Mesenchymal stem cell (in vitro differentiated cells and primary cell): Measurements from ENCODE around the gene KCTD19.

Experiments used
- DNase-seq: peaks from one replicate; pipeline ENCODE4 v3.0.0-alpha.2; 2013
- H2AFZ ChIP-seq: one replicate; pipeline ENCODE4 v1.6.1; 2013; ENCODE audit warnings: low read depth, mild to moderate bottlenecking, control low read depth, inconsistent platforms, low read length, moderate library complexity
- H2AK5ac ChIP-seq: 2 replicates; pipeline ENCODE4 v1.6.1; 2013; ENCODE audit warnings: low read length, moderate library complexity, mild to moderate bottlenecking, inconsistent platforms; ENCODE audit not compliant: severe bottlenecking
- H2BK120ac ChIP-seq: one replicate; pipeline ENCODE4 v1.6.1; 2013; ENCODE audit warnings: low read depth, mild to moderate bottlenecking, inconsistent platforms, low read length, moderate library complexity
- H2BK12ac ChIP-seq, 2 experiments: one replicate each; pipeline ENCODE4 v1.6.1; 2013; ENCODE audit warnings: inconsistent platforms in 2 of 2, low read length in 2 of 2, mild to moderate bottlenecking in 2 of 2, moderate library complexity in 2 of 2, control low read depth in 1 of 2
- H2BK15ac ChIP-seq: one replicate; pipeline ENCODE4 v1.6.1; 2013; ENCODE audit warnings: mild to moderate bottlenecking, low read depth, inconsistent platforms; ENCODE audit not compliant: poor library complexity, severe bottlenecking
- H2BK5ac ChIP-seq: 2 replicates; pipeline ENCODE4 v1.6.1; 2013; ENCODE audit warnings: low read depth, mild to moderate bottlenecking, low read length, control low read depth, inconsistent platforms; ENCODE audit not compliant: poor library complexity, severe bottlenecking
- H3K14ac ChIP-seq, 2 experiments: one replicate each; pipeline ENCODE4 v1.6.1; 2013; ENCODE audit warnings: inconsistent platforms in 2 of 2, low read length in 2 of 2, control low read depth in 1 of 2, mild to moderate bottlenecking in 1 of 2, moderate library complexity in 1 of 2
- H3K18ac ChIP-seq, 2 experiments: one replicate each; pipeline ENCODE4 v1.6.1; 2013; ENCODE audit warnings: inconsistent platforms in 2 of 2, low read length in 2 of 2, control low read depth in 1 of 2, low read depth in 1 of 2, mild to moderate bottlenecking in 1 of 2
- H3K23ac ChIP-seq, 2 experiments: one replicate each; pipeline ENCODE4 v1.6.1; 2013; ENCODE audit warnings: inconsistent platforms in 2 of 2, low read length in 2 of 2, mild to moderate bottlenecking in 2 of 2, moderate library complexity in 2 of 2, control low read depth in 1 of 2
- H3K27ac ChIP-seq: 2 replicates; pipeline ENCODE4 v1.5.1; 2013; ENCODE audit warnings: mild to moderate bottlenecking, moderate library complexity, low read length, control low read depth, inconsistent platforms; ENCODE audit not compliant: poor library complexity, severe bottlenecking
- H3K27me3 ChIP-seq, 2 experiments: 2 replicates each; pipeline versions ENCODE4 v1.6.1 to v1.7.0; 2013; ENCODE audit warnings: low read length in 2 of 2, mild to moderate bottlenecking in 2 of 2, moderate library complexity in 2 of 2, control low read depth in 1 of 2, inconsistent platforms in 1 of 2; ENCODE audit not compliant: control insufficient read depth in 1 of 2, insufficient read depth in 1 of 2
- H3K36me3 ChIP-seq, 2 experiments: 2 replicates each; pipeline versions ENCODE4 v1.6.1 to v1.7.0; 2013; ENCODE audit warnings: low read length in 2 of 2, control low read depth in 1 of 2, inconsistent platforms in 1 of 2, low read depth in 1 of 2, mild to moderate bottlenecking in 1 of 2; ENCODE audit not compliant: insufficient read depth in 2 of 2, control insufficient read depth in 1 of 2
- H3K4ac ChIP-seq, 2 experiments: one replicate each; pipeline ENCODE4 v1.6.1; 2013; ENCODE audit warnings: inconsistent platforms in 2 of 2, low read length in 2 of 2, mild to moderate bottlenecking in 2 of 2, moderate library complexity in 2 of 2, control low read depth in 1 of 2, low read depth in 1 of 2
- H3K4me1 ChIP-seq: 2 replicates; pipeline ENCODE4 v1.6.1; 2013; ENCODE audit warnings: low read depth, low read length, control low read depth; ENCODE audit not compliant: control insufficient read depth, insufficient read depth
- H3K4me2 ChIP-seq: 2 replicates; pipeline ENCODE4 v1.6.1; 2013; ENCODE audit warnings: low read length, mild to moderate bottlenecking, inconsistent platforms; ENCODE audit not compliant: poor library complexity, severe bottlenecking
- H3K4me3 ChIP-seq, 2 experiments: 2 replicates each; pipeline versions ENCODE4 v1.5.1 to v1.7.0; 2013; ENCODE audit warnings: low read length in 2 of 2, mild to moderate bottlenecking in 2 of 2, control low read depth in 1 of 2, low read depth in 1 of 2; ENCODE audit not compliant: insufficient read depth in 1 of 2
- H3K79me1 ChIP-seq: replicated peaks from 2 replicates; pipeline ENCODE4 v1.6.1; 2013; ENCODE audit warnings: mild to moderate bottlenecking, control low read depth, low read length, inconsistent platforms; ENCODE audit not compliant: poor library complexity, severe bottlenecking
- H3K9ac ChIP-seq: 2 replicates; pipeline ENCODE4 v1.7.0; 2013; ENCODE audit warnings: mild to moderate bottlenecking, low read length, moderate library complexity
- H3K9me3 ChIP-seq: 2 replicates; pipeline ENCODE4 v1.7.0; 2013; ENCODE audit warnings: mild to moderate bottlenecking, low read length; ENCODE audit not compliant: control insufficient read depth
- H4K8ac ChIP-seq: one replicate; pipeline ENCODE4 v1.6.1; 2013; ENCODE audit warnings: inconsistent platforms, mild to moderate bottlenecking, low read length, moderate library complexity
- H4K91ac ChIP-seq: one replicate; pipeline ENCODE4 v1.6.1; 2013; ENCODE audit warnings: mild to moderate bottlenecking, low read length, inconsistent platforms
- WGBS: methylation state at CpG from one replicate; pipeline ENCODE4 v1.1.7; 2013; ENCODE audit warnings: mixed read lengths; 5-methylcytosine and 5-hydroxymethylcytosine counted together

The KCTD19 gene

GRCh38 chr16:67294171-67294757 is 32.3 kb downstream of the KCTD19 start:
- no peak overlapping the region for H3K9ac ChIP-seq
- no peak overlapping the region for H2BK15ac ChIP-seq
- no peak overlapping the region for H4K91ac ChIP-seq

GRCh38 chr16:67291461-67291860 is 35.1 kb downstream of the KCTD19 start:
- no peak overlapping the region for H3K18ac ChIP-seq
- no peak overlapping the region for H4K8ac ChIP-seq
- no peak overlapping the region for H3K4me3 ChIP-seq
- no peak overlapping the region for H3K4me2 ChIP-seq
- no peak overlapping the region for H2AK5ac ChIP-seq
- no peak overlapping the region for H2AFZ ChIP-seq
- no peak overlapping the region for H2BK120ac ChIP-seq
- H3K36me3 ChIP-seq, result peaks cover 11 to 57% of the 10 kb centered on the region in 2 experiments
- no peaks in the 10 kb centered on the region for H3K79me1 ChIP-seq
- no peak overlapping the region for H2BK12ac ChIP-seq
- no peak overlapping the region for H4K91ac ChIP-seq
- H3K14ac ChIP-seq, result no peak overlapping the region
- H3K9ac ChIP-seq, result no peak overlapping the region
- no peak overlapping the region for H2BK15ac ChIP-seq
- H3K4ac ChIP-seq, result no peak overlapping the region
- no peak overlapping the region for H3K27ac ChIP-seq
- H3K23ac ChIP-seq, result no peak overlapping the region
- H3K4me1 ChIP-seq, result peaks cover 5% of the 10 kb centered on the region
- no peak for DNase-seq
- H3K27me3 ChIP-seq, result peaks cover 0 to 33% of the 10 kb centered on the region in 2 experiments
- 87% methylated on average over 7 of the region's 7 CpGs for WGBS
- no peaks in the 10 kb centered on the region for H3K9me3 ChIP-seq
- H2BK5ac ChIP-seq, result no peak overlapping the region

More at GRCh38 chr16:67294171-67294757, 32.3 kb downstream of the KCTD19 start:
- Histone ChIP-seq H3K4me2 (no peak overlapping the region), H3K23ac (peak overlapping the region in 1 of 2 experiments; percentile 29), H4K8ac (no peak overlapping the region), H2BK5ac (no peak overlapping the region), H3K4me1 (peaks cover 2% of the 10 kb centered on the region), H3K14ac (no peak overlapping the region), H2BK12ac (no peak overlapping the region), H3K36me3 (peaks cover 0 to 29% of the 10 kb centered on the region in 2 experiments), H3K4me3 (no peak overlapping the region), H3K4ac (no peak overlapping the region), H2AFZ (no peak overlapping the region), H3K18ac (no peak overlapping the region), H3K79me1 (no peaks in the 10 kb centered on the region), H2BK120ac (no peak overlapping the region), H3K27ac (no peak overlapping the region), H2AK5ac (no peak overlapping the region), H3K27me3 (peaks cover 0 to 45% of the 10 kb centered on the region in 2 experiments), H3K9me3 (no peaks in the 10 kb centered on the region)
- DNase-seq, result no peak
- 92% methylated on average over 3 of the region's 4 CpGs for WGBS

- no peak overlapping the region for H3K4me2 ChIP-seq
- no peak overlapping the region for H3K23ac ChIP-seq
- 97% methylated on average over 14 of the region's 14 CpGs for WGBS
- H2BK15ac ChIP-seq, result no peak overlapping the region
- H3K4me1 ChIP-seq, result peaks cover 22% of the 10 kb centered on the region
- H2AK5ac ChIP-seq, result no peak overlapping the region
- no peak for DNase-seq
- H2BK5ac ChIP-seq, result no peak overlapping the region
- H2BK12ac ChIP-seq, result no peak overlapping the region
- H3K79me1 ChIP-seq, result no peaks in the 10 kb centered on the region
- H3K18ac ChIP-seq, result no peak overlapping the region
- H3K14ac ChIP-seq, result no peak overlapping the region
- H3K9me3 ChIP-seq, result no peaks in the 10 kb centered on the region
- no peak overlapping the region for H2BK120ac ChIP-seq
- H3K36me3 ChIP-seq, result peaks cover 22 to 90% of the 10 kb centered on the region in 2 experiments
- H3K27me3 ChIP-seq, result peaks cover 0 to 8% of the 10 kb centered on the region in 2 experiments
- H3K27ac ChIP-seq, result no peak overlapping the region
- H3K9ac ChIP-seq, result no peak overlapping the region
- no peak overlapping the region for H2AFZ ChIP-seq
- H4K8ac ChIP-seq, result no peak overlapping the region
- H3K4me3 ChIP-seq, result no peak overlapping the region
- H4K91ac ChIP-seq, result peak overlapping the region; percentile 54
- no peak overlapping the region for H3K4ac ChIP-seq
Observed at GRCh38 chr16:67287960-67288359, 38.6 kb downstream of the KCTD19 start.

GRCh38 chr16:67286441-67287235 is 39.9 kb downstream of the KCTD19 start:
- H3K4me2 ChIP-seq, result no peak overlapping the region
- WGBS, result 95% methylated on average over 24 of the region's 28 CpGs
- H3K4me1 ChIP-seq, result peaks cover 22% of the 10 kb centered on the region
- no peak overlapping the region for H3K23ac ChIP-seq
- no peak overlapping the region for H3K4me3 ChIP-seq
- no peak overlapping the region for H2BK12ac ChIP-seq
- no peaks in the 10 kb centered on the region for H3K79me1 ChIP-seq
- H3K14ac ChIP-seq, result no peak overlapping the region
- no peak overlapping the region for H3K27ac ChIP-seq
- no peak overlapping the region for H3K18ac ChIP-seq
- H4K91ac ChIP-seq, result no peak overlapping the region
- no peak for DNase-seq
- no peak overlapping the region for H3K4ac ChIP-seq
- H4K8ac ChIP-seq, result no peak overlapping the region
- H2BK5ac ChIP-seq, result no peak overlapping the region
- H2BK15ac ChIP-seq, result no peak overlapping the region
- H3K9ac ChIP-seq, result no peak overlapping the region
- no peaks in the 10 kb centered on the region for H3K9me3 ChIP-seq
- no peaks in the 10 kb centered on the region for H3K27me3 ChIP-seq
- H2AK5ac ChIP-seq, result no peak overlapping the region
- no peak overlapping the region for H2BK120ac ChIP-seq
- no peak overlapping the region for H2AFZ ChIP-seq
- H3K36me3 ChIP-seq, result peaks cover 27 to 95% of the 10 kb centered on the region in 2 experiments
